ENCODE results near the gene CKLF. TPM values are rescaled to one million over a fixed set of nuclear protein-coding genes. Genes with fewer than 3 reads are reported as not detected.

CKLF gene
- total RNA-seq, 1 donor from 2014 or later, result 38.0 TPM

GRCh38 chr16:66508248-66508913, 44.0 kb upstream of the CKLF start:
- H3K27ac Mint-ChIP-seq (ENCODE audit: unreplicated experiment), result no peak overlapping the region
- no peak overlapping the region for H3K4me3 Mint-ChIP-seq (ENCODE audit: unreplicated experiment)
- no peak for TF ChIP-seq CTCF (IDR thresholded peaks at IDR 0.05; ENCODE audit: unreplicated experiment)
- H3K9me3 Mint-ChIP-seq (ENCODE audit: unreplicated experiment), result no peaks in the 10 kb centered on the region
- H3K27me3 Mint-ChIP-seq (ENCODE audit: unreplicated experiment), result peaks cover 3% of the 10 kb centered on the region
- H3K36me3 Mint-ChIP-seq (ENCODE audit: low read depth, unreplicated experiment), result peaks cover 11% of the 10 kb centered on the region
- DNase-seq (ENCODE audit: low spot score), result no peak
- H3K4me1 Mint-ChIP-seq (ENCODE audit: unreplicated experiment), result peaks cover 20% of the 10 kb centered on the region

- Mint-ChIP-seq H3K9me3 (ENCODE audit: unreplicated experiment) (no peaks in the 10 kb centered on the region), H3K27ac (ENCODE audit: unreplicated experiment) (no peak overlapping the region), H3K4me1 (ENCODE audit: unreplicated experiment) (peaks cover 20% of the 10 kb centered on the region), H3K4me3 (ENCODE audit: unreplicated experiment) (no peak overlapping the region), H3K36me3 (ENCODE audit: low read depth, unreplicated experiment) (peaks cover 11% of the 10 kb centered on the region), H3K27me3 (ENCODE audit: unreplicated experiment) (peaks cover 3% of the 10 kb centered on the region)
- no peak for DNase-seq (ENCODE audit: low spot score)
- TF ChIP-seq CTCF (IDR thresholded peaks at IDR 0.05; ENCODE audit: unreplicated experiment), result no peak
Measured at GRCh38 chr16:66508914-66509496, 43.4 kb upstream of the CKLF start.

GRCh38 chr16:66509576-66509975, 42.8 kb upstream of the CKLF start:
- DNase-seq (ENCODE audit: low spot score), result no peak
- H3K27me3 Mint-ChIP-seq (ENCODE audit: unreplicated experiment), result peaks cover 3% of the 10 kb centered on the region
- peaks cover 22% of the 10 kb centered on the region for H3K4me1 Mint-ChIP-seq (ENCODE audit: unreplicated experiment)
- H3K4me3 Mint-ChIP-seq (ENCODE audit: unreplicated experiment), result no peak overlapping the region
- TF ChIP-seq CTCF (IDR thresholded peaks at IDR 0.05; ENCODE audit: unreplicated experiment), result no peak
- H3K36me3 Mint-ChIP-seq (ENCODE audit: low read depth, unreplicated experiment), result peaks cover 11% of the 10 kb centered on the region
- no peaks in the 10 kb centered on the region for H3K9me3 Mint-ChIP-seq (ENCODE audit: unreplicated experiment)
- no peak overlapping the region for H3K27ac Mint-ChIP-seq (ENCODE audit: unreplicated experiment)

- no peak overlapping the region for H3K4me3 Mint-ChIP-seq (ENCODE audit: unreplicated experiment)
- no peak for DNase-seq (ENCODE audit: low spot score)
- peaks cover 3% of the 10 kb centered on the region for H3K27me3 Mint-ChIP-seq (ENCODE audit: unreplicated experiment)
- peaks cover 29% of the 10 kb centered on the region for H3K4me1 Mint-ChIP-seq (ENCODE audit: unreplicated experiment)
- no peaks in the 10 kb centered on the region for H3K9me3 Mint-ChIP-seq (ENCODE audit: unreplicated experiment)
- TF ChIP-seq CTCF (IDR thresholded peaks at IDR 0.05; ENCODE audit: unreplicated experiment), result no peak
- peaks cover 11% of the 10 kb centered on the region for H3K36me3 Mint-ChIP-seq (ENCODE audit: low read depth, unreplicated experiment)
- no peak overlapping the region for H3K27ac Mint-ChIP-seq (ENCODE audit: unreplicated experiment)
Measured at GRCh38 chr16:66510298-66510697, 42.1 kb upstream of the CKLF start.
